ENCODE measurements around the gene HSF4.

Gene HSF4

DNA sequence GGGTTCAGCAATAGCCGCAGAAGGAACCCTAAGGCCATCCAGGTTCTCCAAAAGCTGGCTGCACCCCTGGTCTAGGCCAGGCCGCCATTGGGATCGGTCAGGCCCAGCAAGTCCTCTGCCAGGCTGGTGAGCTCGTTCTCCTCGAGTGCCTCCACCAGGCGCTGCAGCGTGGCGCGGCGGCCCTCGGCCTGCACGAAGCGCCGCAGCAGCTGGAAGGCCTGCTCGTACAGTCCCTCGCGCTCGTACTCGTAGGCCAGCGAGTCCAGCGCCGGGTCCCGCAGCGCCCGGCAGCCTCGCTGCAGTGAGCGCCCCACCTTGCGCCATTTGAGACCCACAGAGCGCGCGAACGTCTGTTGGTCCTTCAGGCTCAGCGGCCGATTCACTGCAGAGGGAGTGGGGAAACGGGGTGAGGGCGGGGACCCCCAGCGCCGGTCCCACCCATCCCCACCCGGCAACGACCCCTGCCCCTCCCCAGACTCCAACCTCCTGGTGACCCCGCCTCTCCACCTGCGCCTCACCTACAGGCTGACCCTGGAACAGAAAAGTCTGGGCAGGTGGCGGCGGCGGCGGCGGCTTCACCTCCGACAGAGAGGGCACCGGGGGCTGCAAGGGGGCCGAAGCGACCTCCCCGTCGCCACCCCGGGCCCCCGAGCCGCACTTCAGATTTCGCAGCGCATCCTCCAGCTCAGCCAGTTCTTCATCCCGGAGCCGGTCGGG, 9.8 kb upstream of the HSF4 start:
- H3K4me3 Mint-ChIP-seq: peak overlapping the region; percentile 71
- ATAC-seq (replicated peaks; ENCODE audit: extremely low read depth, poor library complexity, severe bottlenecking): no peak
- no peaks in the 10 kb centered on the region for H3K9me3 Mint-ChIP-seq
- peaks cover 15% of the 10 kb centered on the region for H3K36me3 Mint-ChIP-seq (ENCODE audit: insufficient read depth)
- H3K27me3 Mint-ChIP-seq: no peaks in the 10 kb centered on the region
- peaks cover 61% of the 10 kb centered on the region for H3K4me1 Mint-ChIP-seq
- H3K27ac Mint-ChIP-seq (ENCODE audit: low read depth): peak overlapping the region; percentile 90
- no peak for DNase-seq (ENCODE audit: low spot score in 2 of 2)

GRCh38 chr16:67155295-67156142, 9.0 kb upstream of the HSF4 start:
- DNase-seq (ENCODE audit: low spot score in 2 of 2): peak; percentile 61 to 74
- Mint-ChIP-seq H3K4me3 (peak overlapping the region; percentile 83), H3K36me3 (ENCODE audit: insufficient read depth) (peaks cover 20% of the 10 kb centered on the region), H3K4me1 (peaks cover 61% of the 10 kb centered on the region), H3K27ac (ENCODE audit: low read depth) (peak overlapping the region; percentile 90), H3K27me3 (no peaks in the 10 kb centered on the region), H3K9me3 (no peaks in the 10 kb centered on the region)
- peak; percentile 24 for ATAC-seq (replicated peaks; ENCODE audit: extremely low read depth, poor library complexity, severe bottlenecking)

DNA sequence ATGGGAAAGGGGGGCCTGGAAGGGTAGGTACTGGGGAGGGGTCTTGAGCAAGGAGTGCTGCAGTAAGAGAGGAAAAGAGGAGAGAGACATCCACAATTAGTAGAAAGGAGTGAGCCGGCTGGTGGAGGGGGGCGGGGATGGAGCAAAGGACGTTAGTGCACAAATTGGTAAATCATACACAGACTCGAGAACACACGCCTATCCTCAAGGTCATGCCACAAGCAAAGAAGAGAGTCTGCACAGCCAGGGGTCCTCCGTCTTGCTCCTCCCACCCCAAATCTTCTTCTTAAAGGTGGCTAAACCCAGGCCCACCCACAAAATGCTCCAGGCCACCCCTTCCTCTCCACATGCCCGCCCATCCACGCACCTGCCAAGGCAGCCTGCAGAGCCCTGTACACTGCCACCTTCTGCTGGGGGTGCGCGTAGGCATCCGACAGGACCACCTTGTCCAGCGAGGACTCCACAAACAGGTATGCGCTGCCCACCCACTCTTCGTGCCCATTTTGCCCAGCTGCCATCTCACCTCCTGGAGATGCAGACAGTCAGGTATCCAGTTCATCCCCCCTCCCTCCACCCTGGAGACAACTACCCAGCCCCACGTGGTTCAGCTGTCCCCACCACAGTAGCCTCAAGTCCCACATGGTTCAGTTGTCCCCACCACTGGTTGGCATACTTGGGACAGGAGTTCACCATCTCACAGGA, 8.3 kb upstream of the HSF4 start:
- peaks cover 64% of the 10 kb centered on the region for H3K4me1 Mint-ChIP-seq
- H3K9me3 Mint-ChIP-seq: no peaks in the 10 kb centered on the region
- peak overlapping the region; percentile 90 for H3K27ac Mint-ChIP-seq (ENCODE audit: low read depth)
- H3K4me3 Mint-ChIP-seq: peak overlapping the region; percentile 83
- no peaks in the 10 kb centered on the region for H3K27me3 Mint-ChIP-seq
- DNase-seq (ENCODE audit: low spot score in 2 of 2) (no peak), ATAC-seq (replicated peaks; ENCODE audit: extremely low read depth, poor library complexity, severe bottlenecking) (no peak)
- peaks cover 25% of the 10 kb centered on the region for H3K36me3 Mint-ChIP-seq (ENCODE audit: insufficient read depth)

- Mint-ChIP-seq H3K27me3 (peaks cover 3% of the 10 kb centered on the region), H3K4me1 (peaks cover 57% of the 10 kb centered on the region), H3K4me3 (peak overlapping the region; percentile 83), H3K9me3 (no peaks in the 10 kb centered on the region), H3K27ac (ENCODE audit: low read depth) (peak overlapping the region; percentile 97), H3K36me3 (ENCODE audit: insufficient read depth) (peaks cover 24% of the 10 kb centered on the region)
- no peak for ATAC-seq (replicated peaks; ENCODE audit: extremely low read depth, poor library complexity, severe bottlenecking)
- DNase-seq (ENCODE audit: low spot score in 2 of 2): no peak
Observed at GRCh38 chr16:67157106-67157748, 7.3 kb upstream of the HSF4 start.

DNA sequence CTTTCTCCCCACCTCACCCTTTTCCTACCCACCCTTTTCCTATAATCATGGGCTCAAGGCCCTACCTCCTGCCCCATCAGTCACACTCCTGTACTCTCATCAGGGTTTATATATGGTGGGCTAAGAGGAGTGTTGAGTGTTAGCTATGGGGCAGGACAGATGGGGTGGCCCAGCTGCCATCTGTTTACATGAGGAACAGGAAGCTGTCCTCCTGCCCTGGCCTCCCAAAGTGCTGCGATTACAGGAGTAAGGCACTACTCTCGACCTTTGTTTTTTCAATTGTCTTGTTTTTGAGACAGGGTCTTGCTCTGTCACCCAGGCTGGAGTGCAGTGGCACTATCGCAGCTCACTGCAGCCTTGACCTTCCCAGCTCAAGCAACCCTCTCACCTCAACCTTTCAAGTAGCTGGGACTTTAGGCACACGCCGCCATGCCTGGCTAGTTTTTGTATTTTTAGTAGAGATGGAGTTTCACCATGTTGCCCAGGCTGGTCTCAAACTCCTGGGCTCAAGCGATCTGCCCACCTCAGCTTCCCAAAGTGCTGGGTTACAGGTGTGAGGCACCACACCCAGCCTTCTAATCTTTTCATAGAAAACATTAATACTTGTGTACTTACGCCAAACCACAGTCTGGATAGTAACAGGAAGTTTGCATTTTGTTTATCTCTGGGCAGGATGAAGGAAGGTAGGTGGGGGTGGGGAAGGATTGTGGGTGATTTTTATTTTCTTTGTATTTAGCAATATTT, 6.5 kb upstream of the HSF4 start:
- peak overlapping the region; percentile 83 for H3K4me3 Mint-ChIP-seq
- ATAC-seq (replicated peaks; ENCODE audit: extremely low read depth, poor library complexity, severe bottlenecking) (peak; percentile 17), DNase-seq (ENCODE audit: low spot score in 2 of 2) (no peak)
- H3K27me3 Mint-ChIP-seq: peaks cover 9% of the 10 kb centered on the region
- H3K36me3 Mint-ChIP-seq (ENCODE audit: insufficient read depth): peaks cover 24% of the 10 kb centered on the region
- H3K9me3 Mint-ChIP-seq: no peaks in the 10 kb centered on the region
- H3K4me1 Mint-ChIP-seq: peaks cover 52% of the 10 kb centered on the region
- peak overlapping the region; percentile 97 for H3K27ac Mint-ChIP-seq (ENCODE audit: low read depth)

- peak; percentile 44 for ATAC-seq (replicated peaks; ENCODE audit: extremely low read depth, poor library complexity, severe bottlenecking)
- DNase-seq (ENCODE audit: low spot score in 2 of 2): peak; percentile 56 to 73
- Mint-ChIP-seq H3K4me3 (peak overlapping the region; percentile 83), H3K27ac (ENCODE audit: low read depth) (peak overlapping the region; percentile 97), H3K27me3 (peaks cover 9% of the 10 kb centered on the region), H3K9me3 (no peaks in the 10 kb centered on the region), H3K4me1 (peaks cover 43% of the 10 kb centered on the region), H3K36me3 (ENCODE audit: insufficient read depth) (peaks cover 24% of the 10 kb centered on the region)
Observed at GRCh38 chr16:67158637-67159600, 5.6 kb upstream of the HSF4 start.

DNA sequence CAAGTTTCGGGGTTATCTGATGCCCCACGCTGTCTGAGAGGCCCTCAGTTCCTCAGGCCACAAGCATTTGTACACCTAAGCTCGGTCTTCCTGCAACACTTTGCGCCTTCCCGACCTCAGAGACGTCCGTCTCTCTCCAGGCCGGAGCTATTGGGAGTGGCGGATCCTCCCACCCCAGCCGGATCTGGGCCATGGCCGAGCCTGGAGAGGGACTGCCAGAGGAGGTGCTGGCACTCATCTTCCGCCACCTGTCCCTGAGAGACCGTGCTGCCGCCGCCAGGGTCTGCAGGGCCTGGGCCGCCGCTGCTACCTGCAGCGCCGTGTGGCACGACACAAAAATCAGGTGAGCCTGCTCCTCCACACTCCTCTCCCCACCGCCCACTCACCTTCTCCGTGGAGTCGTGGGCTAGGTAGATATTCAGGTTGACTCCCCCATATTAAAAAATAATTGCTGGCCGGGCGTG, 2.9 kb upstream of the HSF4 start:
- Mint-ChIP-seq H3K36me3 (ENCODE audit: insufficient read depth) (peaks cover 26% of the 10 kb centered on the region), H3K27me3 (peaks cover 26% of the 10 kb centered on the region), H3K4me1 (peaks cover 31% of the 10 kb centered on the region), H3K9me3 (no peaks in the 10 kb centered on the region), H3K27ac (ENCODE audit: low read depth) (no peak overlapping the region), H3K4me3 (peak overlapping the region; percentile 52)
- DNase-seq (ENCODE audit: low spot score in 2 of 2) (no peak), ATAC-seq (replicated peaks; ENCODE audit: extremely low read depth, poor library complexity, severe bottlenecking) (no peak)

- Mint-ChIP-seq H3K9me3 (no peaks in the 10 kb centered on the region), H3K4me3 (peak overlapping the region; percentile 27), H3K36me3 (ENCODE audit: insufficient read depth) (peaks cover 26% of the 10 kb centered on the region), H3K27me3 (peaks cover 36% of the 10 kb centered on the region), H3K27ac (ENCODE audit: low read depth) (no peak overlapping the region), H3K4me1 (peaks cover 21% of the 10 kb centered on the region)
- DNase-seq (ENCODE audit: low spot score in 2 of 2) (no peak), ATAC-seq (replicated peaks; ENCODE audit: extremely low read depth, poor library complexity, severe bottlenecking) (no peak)
Observed at GRCh38 chr16:67162506-67163163, 1.9 kb upstream of the HSF4 start.

- no peak overlapping the region for H3K27ac Mint-ChIP-seq (ENCODE audit: low read depth)
Observed at GRCh38 chr16:67163164-67163998, 1.2 kb upstream of the HSF4 start.

GRCh38 chr16:67163999-67164558, 466 bp upstream of the HSF4 start:
- Mint-ChIP-seq H3K9me3 (no peaks in the 10 kb centered on the region), H3K36me3 (ENCODE audit: insufficient read depth) (peaks cover 17% of the 10 kb centered on the region), H3K27ac (ENCODE audit: low read depth) (no peak overlapping the region), H3K4me1 (peaks cover 7% of the 10 kb centered on the region), H3K27me3 (peaks cover 50% of the 10 kb centered on the region), H3K4me3 (peak overlapping the region; percentile 57)
- ATAC-seq (replicated peaks; ENCODE audit: extremely low read depth, poor library complexity, severe bottlenecking): no peak
- no peak for DNase-seq (ENCODE audit: low spot score in 2 of 2)

More at GRCh38 chr16:67163164-67163998, 1.2 kb upstream of the HSF4 start:
- H3K4me3 Mint-ChIP-seq: peak overlapping the region; percentile 57
- peaks cover 21% of the 10 kb centered on the region for H3K36me3 Mint-ChIP-seq (ENCODE audit: insufficient read depth)
- peaks cover 13% of the 10 kb centered on the region for H3K4me1 Mint-ChIP-seq
- H3K9me3 Mint-ChIP-seq: no peaks in the 10 kb centered on the region
- DNase-seq (ENCODE audit: low spot score in 2 of 2) (no peak), ATAC-seq (replicated peaks; ENCODE audit: extremely low read depth, poor library complexity, severe bottlenecking) (no peak)
- peaks cover 43% of the 10 kb centered on the region for H3K27me3 Mint-ChIP-seq

All from central memory CD8-positive, alpha-beta T cell (primary cell).